HG02884 (cell line): ENCODE measurements around the gene TMUB1.

Experiments used
- ATAC-seq: cut with Tn5 transposase; IDR thresholded peaks from one replicate; pipeline ENCODE4 v1.9.1; 2021; ENCODE audit warnings: mild to moderate bottlenecking, moderate library complexity; ENCODE audit not compliant: unreplicated experiment

Gene TMUB1

DNA sequence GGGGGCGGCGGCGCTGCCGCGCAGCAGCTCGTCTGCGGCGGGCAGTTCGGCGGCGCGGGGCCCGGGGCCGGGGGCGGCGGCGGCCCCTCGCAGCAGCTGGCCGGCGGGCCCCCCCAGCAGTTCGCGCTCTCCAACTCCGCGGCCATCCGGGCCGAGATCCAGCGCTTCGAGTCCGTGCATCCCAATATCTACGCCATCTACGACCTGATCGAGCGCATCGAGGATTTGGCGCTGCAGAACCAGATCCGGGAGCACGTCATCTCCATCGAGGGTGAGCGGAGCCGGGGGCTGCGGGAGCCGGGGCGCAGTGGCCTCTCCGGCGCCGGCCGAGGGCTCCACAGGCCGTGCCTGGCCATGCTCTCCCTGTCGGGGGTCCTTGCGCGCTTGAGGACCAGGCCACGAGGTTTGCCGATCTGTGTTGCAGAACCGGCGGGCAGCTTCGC, 3.5 kb upstream of the TMUB1 start:
- no peak for ATAC-seq

DNA sequence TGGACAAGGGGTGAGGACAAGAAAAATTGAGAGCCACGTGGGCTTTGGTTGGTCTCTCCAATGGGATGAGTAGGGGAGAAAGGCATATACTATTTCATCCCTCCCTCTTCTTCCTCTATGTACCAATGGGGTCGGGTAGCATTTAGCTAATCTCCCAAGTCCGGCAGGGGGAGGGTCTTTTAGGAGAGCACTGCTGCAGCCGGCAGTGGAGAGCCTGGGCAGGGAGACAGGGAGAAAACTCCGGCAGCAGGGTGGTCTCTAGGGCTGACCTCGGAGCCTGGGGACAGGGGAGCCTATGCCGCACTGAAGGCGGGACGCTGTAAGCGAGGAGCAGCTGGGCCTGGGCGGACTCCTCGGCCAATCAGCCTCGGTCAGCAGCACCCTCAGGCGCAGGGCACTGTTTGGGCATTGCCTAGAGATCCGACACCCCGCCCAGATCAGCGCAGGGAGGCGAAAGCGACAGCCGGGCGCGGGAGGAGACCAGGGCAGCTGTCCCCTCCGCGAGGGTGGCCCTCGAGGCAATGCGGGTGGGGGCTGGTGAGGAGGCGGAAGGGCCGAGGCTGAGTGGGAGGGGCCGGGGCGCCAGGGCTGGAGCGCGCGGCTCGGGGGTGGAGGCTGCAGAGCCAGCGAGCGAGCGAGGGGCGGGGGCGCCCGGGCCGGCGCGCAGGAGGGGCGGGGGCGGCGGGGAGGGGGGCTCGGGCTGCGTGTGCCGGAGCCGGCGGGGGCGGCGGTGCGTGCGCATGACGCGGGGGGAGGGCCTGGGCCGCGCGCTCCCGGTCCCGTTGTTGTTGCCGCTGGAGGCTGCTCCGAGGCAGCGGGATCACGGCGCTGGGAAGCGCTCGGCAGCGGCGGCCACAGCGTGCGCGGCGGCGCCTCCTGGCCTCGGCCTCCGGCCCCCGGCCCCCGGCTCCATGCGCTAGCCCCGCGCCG, 2.7 kb upstream of the TMUB1 start, which contains the start of gene AGAP3:
AGAP3 (plus strand) TSS at position 785 of the 930 bp plus-strand sequence. CDS start 267 bp downstream, outside the sequence.
- no peak for ATAC-seq

DNA sequence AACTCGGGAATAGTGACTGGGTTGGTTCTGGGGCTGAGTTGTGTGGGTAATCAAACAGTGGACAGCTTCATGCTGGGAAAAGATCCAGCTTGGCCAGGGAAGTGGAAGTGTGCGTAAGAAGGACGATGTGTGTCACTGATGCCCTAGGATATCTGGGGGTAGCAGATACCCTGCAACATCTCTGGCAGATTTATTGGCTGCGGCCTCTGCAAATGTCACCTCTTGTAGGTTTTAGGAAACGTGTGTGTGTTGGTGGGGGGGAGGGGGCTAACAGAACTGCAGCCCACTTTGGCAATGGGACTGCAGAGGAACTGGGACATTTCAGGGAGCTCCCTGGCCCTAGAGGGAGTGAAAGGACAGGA, 2.0 kb upstream of the TMUB1 start:
- no peak for ATAC-seq

DNA sequence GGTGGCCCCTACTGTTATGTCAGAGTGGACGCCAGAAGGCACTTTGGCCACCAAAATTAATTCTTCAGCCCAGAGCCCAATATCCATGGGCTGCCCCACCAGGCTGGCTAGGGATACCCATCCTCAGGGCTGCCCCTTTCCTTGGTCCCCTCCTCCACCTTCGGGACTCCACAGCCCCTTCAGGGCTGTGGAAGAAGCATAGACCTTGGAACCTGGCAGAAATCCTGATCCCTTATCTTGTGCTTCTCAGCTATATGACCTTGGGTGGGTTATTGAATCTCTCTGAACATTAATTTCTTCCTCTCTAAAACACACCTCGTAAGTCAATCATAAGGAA, 499 bp upstream of the TMUB1 start:
- ATAC-seq, result no peak

DNA sequence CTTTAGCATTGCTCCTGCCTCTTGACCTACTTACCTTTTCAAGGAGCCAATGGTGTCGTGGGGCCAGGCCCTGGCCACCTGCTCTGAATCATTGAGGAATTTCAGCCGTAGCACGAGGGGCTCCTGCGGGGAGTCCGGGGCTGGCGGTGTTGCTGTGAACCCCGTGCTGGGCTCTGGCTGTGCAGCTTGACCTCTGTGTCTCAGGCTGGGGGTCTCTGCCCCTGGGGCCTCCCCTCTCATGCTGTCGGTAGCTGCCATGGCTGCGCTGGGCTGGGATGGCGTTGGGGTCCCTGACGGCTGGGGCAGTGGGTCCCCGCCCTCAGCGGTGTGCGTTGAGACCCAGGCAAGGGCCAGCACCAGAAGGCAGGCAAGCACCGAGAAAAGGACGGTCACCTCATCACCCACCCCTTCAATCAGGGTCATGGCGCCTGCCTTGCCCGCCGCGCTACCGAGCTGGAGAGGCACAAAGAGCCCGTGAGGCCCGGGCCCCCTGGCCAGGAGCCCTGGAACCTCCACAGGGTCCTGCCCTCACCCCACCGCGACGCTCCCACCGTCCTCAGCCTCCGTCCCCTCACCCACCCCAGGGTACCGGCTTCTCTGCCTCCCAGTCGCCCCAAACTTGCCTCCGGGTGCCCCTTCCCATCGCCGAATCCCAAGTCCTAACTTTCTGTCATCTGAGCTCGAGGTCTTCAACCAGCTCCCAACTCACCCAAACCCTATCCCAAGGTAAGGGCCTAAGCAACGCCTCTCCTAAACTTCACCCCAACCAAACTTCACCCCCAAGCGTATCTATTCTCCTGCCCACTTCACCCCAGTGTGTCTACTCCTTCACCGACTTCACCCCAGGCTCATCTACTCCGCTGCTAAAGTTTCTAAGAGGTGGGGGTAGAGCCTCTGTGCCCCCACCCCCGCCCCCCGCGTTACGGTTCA, 887 bp downstream of the TMUB1 start:
- ATAC-seq, result no peak

DNA sequence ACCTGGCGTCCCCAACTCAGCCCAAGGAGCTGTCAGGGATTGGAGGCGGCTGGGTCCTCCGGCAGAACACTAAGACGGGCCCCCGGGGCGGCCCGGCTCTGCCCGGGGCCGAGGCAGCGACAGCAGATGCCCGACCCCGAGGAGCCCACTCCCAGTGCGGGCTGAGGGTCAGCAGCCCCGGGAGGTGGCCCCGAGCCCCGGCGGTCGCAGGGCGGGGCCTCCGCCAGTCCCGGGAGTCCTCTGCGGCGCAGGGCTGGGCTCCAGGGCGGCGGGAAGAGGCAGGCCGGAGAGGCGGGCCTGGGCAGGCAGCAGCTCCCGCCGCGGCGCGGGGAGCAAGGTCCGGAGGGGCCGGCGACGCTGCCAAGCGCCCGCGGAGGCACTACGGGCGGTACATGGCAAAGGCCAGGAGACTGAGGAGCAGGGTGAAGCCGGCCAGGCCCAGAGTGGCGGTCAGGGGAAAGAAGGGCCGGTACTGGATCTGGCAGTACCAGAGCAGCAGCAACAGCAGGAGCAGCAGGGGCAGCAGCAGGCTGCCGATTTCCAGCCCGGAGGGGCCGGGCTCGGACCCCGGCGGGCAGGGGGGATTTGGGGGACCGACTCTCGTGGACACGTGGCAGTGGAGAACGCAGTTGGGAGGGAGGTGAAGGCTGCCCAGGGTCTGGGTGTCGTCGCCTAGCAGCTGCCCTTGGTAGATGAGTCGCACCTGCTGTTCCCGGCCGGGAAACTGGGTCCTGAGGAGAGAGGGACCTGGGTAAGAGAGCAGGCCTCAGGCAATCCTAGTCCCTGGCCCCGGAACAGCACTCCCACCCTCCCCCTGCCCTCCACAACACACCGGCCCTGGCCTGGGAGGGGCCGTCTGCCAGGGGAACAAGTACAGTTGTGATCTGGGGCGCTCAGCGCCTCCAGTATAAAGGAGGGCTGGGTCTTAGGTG, 1.9 kb downstream of the TMUB1 start:
- ATAC-seq, result no peak

DNA sequence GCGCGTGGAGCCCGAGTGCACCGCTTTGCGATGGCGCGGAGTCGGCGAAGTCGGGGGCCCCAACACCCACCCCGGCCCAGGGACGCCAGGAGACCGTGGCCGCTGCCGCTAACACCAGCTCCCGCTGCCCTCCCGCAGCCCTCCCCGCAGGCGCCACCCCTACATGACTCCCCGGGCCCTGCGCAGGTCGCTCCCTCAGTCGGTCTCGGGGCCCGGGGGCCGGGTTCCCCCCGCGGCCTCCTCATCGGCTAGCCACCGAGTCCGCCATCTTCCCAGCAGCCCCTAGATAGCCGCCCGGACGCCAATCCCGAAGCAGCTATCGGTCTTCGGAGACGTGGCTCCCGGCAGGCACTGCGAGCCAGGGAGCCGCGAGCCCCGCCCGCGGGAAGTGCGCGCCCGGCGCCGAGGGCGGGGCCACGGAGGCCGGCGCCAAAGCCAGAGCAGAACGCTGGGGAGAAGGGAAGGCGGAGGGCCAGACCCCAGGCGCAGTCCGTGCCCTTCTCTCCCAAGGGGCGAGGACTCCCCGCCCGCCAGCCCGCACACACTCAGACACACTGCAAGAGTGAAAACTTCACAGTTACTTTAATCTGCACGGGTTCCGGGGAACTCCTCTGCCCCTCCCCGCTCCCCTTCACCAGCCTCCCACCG, 2.6 kb downstream of the TMUB1 start, which contains the start of gene FASTK:
FASTK (minus strand) TSS at position 288 of the 648 bp plus-strand sequence; CDS start at position 245, 43 bp downstream.
- ATAC-seq, result peak; percentile 61

DNA sequence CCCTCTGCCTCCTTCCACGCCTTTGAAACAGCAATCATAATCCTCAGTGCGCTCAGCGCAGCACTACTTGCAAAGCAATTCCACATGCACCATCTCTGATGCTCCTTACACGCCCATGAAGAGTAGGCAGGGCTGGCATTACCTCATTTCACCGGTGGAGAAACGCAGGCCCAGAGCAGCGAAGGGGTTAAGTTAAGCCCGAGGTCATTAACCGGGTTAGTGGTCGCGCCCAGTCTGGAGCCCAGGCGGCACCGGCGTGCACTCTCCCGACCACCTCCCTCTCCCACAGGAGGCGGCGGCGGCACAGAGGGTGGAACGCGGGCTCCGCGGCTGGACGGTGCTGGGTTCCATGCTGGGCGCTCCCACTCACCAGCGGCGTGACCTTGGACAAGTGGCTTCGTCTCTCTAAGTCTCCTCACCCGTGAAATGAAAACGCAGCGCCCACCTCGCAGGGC, 3.2 kb downstream of the TMUB1 start:
- ATAC-seq, result no peak

DNA sequence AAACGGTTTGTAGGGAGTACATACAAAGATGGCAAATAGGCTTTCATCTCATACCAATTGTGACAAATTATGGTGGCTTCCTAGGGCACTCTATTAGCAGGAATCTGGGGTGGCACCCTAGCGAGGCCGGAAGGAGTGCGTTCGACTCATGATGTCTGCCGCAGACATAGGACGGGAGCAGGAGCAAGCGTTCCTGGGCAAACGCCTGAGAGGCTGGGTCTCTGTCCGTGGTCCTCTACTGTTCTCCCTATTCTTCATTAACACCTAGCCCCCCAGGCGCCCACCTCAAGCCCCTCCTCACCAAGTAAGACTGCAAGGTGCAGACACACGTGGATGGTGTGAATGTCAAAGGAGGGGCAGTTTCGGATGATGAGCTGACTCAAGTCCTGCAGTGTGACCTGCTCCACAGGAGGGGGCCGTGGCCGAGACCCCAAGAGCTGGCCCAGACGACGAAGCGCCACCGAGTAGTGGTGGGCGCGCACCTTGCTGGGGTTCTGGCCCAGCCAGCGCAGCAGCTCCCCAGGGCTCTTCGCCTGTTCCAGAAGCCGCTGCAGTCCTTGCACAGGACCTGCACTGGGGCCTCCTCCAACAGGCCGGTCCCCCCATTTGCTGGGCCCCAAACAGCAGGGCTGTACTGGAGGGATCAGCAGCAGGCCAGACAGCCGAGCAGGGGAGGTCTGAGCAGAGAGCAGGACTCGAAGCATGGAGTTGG, 3.9 kb downstream of the TMUB1 start:
- ATAC-seq, result no peak

DNA sequence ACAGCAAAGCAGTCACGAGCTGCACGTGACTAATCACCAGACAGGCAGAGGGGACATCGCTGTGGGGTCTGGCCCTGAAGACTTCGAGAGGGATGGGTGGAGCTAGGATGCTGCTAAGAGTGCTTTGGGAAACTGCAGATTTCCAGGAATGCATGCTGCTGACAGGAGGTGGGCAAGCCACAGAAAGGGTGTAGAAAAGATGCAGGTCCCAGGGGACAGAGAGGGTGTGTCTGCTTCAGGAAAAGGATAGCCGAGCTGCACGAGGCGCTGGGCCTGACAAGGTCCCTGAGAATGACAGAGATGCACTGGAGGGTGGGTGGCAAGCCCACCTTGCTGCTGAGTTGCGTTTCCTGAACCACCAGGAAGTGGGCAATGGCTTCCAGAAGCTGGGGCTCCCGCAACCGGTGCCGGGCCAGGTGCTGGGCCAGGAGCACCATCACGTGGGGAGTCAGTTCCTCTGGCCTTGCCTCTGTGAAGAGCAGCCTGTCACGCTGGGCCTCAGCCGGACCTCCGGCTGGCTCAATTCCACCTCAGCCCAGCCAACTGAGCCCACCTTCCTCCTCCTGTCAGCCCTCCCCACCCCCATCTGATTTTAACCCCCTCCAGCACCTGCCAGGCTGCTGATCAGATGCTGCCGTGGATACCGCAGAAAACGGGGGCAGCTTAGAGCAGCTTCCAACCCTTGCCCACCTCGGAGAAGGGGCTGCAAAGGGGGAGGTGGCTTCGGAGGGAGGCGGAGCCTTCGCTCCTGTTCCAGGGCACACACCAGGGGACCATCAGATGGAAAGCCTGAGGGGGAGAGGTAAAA, 4.9 kb downstream of the TMUB1 start:
- ATAC-seq, result no peak

DNA sequence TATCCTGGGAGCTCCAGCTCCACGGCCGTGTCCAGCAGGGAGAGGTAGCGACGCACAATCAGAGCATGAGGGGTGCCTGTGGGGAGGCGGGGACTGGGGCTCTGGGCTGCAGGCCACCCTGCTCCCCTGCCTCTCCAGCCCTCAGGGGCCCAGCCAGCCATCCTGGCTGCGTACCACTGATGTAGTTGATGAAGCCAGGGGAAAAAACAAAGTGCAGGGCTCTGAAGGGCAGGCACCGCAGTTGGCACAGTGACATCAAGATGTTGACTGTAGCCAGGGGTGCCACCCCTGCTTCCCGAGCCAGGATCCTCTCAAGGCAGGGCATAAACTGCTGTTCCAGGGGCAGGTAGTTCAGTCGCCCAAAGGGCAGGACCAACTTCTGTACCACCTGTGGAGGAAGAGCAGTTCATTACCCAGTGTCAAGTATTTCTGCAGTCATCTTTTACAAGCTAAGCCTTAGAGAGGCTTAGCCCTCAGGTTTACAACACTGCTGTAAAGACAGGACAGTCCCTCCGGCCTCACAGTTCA, 5.5 kb downstream of the TMUB1 start:
- no peak for ATAC-seq

DNA sequence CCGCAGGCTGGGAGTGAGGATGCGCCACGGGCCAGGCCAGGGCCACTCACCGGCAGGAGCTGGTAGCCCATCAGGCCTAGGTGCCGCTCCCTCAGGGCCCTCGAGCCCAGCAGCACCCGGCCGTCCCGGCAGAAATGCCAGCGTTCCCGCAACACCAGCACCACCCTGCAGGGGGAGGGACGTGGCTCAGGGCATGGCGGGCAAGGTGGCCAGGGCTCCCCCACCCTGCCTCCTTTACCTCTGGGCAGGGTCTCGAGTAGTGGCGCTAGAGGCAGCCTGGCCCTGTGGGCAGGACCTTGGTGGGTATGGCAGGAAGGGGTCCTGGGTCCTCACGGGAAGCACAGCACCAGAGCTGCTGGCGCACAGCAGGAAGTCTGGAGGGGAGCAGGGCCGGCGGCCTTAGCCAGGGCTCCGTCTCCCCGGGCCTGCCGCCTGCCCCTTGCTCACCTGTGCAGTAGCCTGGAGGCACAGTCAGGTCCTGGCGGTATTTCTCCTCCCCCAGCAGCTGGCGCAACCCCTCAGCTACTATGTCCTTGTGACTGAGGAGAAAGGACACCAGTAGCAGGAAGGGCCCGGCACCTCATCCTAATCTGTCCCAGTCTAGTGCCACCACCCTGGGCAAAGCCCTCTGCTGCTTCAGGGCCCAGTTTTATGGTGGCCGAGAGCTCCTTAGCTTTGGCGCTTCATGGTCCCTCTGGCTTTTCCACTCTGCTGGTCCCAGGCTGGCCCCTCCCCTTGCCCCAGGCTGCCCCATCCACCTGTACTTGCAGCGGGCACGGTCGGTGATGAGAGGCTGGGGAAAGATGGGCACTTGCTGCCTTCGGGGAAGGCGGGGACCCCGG, 6.2 kb downstream of the TMUB1 start:
- ATAC-seq, result no peak

DNA sequence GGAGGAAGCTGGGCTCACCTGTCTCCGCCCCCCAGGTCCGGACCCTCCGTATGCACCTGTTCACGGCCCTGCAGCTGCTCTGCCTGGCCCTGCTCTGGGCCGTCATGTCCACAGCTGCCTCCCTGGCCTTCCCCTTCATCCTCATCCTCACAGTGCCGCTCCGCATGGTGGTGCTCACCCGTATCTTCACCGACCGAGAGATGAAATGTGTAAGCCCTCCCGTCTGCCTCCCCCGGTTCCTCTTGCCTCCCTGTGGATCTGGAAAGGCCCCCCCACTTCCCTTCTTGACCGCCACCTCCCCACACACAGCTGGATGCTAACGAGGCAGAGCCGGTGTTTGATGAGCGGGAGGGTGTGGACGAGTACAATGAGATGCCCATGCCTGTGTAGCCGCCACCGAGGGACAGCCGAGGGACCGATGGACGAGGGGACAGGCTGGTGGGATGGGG, 7.3 kb downstream of the TMUB1 start:
- ATAC-seq, result no peak

DNA sequence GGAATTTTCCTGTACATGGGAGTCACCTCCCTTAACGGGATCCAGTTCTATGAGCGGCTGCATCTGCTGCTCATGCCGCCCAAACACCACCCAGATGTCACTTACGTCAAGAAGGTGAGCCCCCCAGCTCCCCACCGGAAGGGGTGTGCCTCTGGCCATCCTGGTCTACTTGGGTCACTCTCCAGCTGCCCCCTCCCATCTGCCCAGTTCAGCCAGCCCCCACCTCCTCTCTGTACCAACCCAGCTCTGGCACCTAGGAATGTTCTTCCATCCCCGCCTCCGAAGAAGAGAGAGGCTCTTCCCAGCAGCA, 7.7 kb downstream of the TMUB1 start:
- ATAC-seq, result no peak

DNA sequence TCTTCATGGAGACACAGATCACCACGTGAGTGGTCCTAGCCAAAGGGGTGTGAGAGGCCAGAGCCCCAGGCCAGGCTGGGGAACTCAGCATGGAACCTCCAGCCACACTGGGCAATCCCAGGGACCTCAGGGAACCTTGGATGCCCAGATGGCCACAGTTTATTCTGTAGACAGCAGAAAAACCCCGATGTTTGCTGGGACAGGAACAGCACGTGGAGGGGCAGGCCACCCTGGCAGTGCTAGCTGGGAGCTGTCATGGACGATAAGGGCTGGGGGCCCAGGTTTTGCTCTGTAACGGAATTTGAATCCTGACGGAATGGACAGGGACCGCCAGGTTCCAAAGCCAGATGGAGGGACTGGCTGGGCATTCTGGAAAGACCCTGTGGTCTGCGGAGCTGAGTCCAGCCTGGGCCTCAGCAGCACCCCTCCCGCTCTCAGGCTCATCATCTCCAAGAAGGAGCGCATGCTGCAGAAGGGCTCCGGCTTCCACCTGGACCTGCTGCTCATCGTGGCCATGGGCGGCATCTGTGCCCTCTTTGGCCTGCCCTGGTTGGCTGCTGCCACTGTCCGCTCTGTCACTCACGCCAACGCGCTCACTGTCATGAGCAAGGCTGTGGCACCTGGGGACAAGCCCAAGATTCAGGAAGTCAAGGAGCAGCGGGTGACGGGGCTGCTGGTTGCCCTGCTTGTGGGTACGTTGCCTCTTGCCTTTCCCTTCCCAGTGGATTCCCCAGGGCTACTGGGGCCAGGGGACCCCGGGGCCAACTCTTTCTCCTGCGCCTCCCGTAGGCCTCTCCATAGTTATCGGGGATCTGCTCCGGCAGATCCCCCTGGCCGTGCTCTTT, 8.3 kb downstream of the TMUB1 start:
- no peak for ATAC-seq

DNA sequence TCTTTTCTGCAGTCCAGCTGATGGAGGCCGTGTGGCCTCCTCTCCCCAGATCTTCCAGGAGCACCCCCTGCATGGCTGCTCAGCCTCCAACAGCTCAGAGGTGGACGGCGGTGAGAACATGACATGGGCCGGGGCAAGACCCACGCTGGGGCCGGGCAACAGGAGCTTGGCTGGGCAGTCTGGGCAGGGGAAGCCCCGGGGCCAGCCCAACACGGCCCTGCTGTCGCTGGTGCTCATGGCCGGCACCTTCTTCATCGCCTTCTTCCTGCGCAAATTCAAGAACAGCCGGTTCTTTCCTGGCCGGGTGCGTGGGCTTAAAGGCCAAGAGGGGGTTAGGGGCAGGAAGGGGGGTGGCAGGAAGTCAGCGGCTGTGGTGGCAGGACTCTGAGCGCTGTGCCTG, 9.3 kb downstream of the TMUB1 start:
- no peak for ATAC-seq
